ENCODE results near the gene ITGB3. TPM values are rescaled to one million over a fixed set of nuclear protein-coding genes. Genes with fewer than 3 reads are reported as not detected.

ITGB3 gene
- total RNA-seq, 1 donor from 2014 or later: 1.7 TPM

GRCh38 chr17:47295874-47296255 lies 42.2 kb downstream of the ITGB3 start:
- intact Hi-C loops (cut with micrococcal nuclease): no loop called here

- intact Hi-C loops (cut with micrococcal nuclease): no loop called here
Observed at GRCh38 chr17:47297661-47298400, 44.2 kb downstream of the ITGB3 start.

GRCh38 chr17:47298712-47299111 lies 45.1 kb downstream of the ITGB3 start:
- intact Hi-C loops (cut with micrococcal nuclease): no loop called here

- intact Hi-C loops (cut with micrococcal nuclease): no loop called here
Observed at GRCh38 chr17:47299239-47299910, 45.7 kb downstream of the ITGB3 start.

- intact Hi-C loops (cut with micrococcal nuclease): no loop called here
Observed at GRCh38 chr17:47300718-47301117, 47.1 kb downstream of the ITGB3 start.

- intact Hi-C loops (cut with micrococcal nuclease): no loop called here
Observed at GRCh38 chr17:47301161-47301560, 47.5 kb downstream of the ITGB3 start.

GRCh38 chr17:47301831-47302230 lies 48.2 kb downstream of the ITGB3 start:
- intact Hi-C loops (cut with micrococcal nuclease): no loop called here

GRCh38 chr17:47304186-47304585 lies 50.6 kb downstream of the ITGB3 start:
- intact Hi-C loops (cut with micrococcal nuclease): no loop called here

- intact Hi-C loops (cut with micrococcal nuclease): no loop called here
Observed at GRCh38 chr17:47305302-47305923, 51.8 kb downstream of the ITGB3 start.

GRCh38 chr17:47310186-47310733 lies 56.6 kb downstream of the ITGB3 start:
- intact Hi-C loops (cut with micrococcal nuclease): no loop called here

- intact Hi-C loops (cut with micrococcal nuclease): no loop called here
Observed at GRCh38 chr17:47311420-47311819, 57.8 kb downstream of the ITGB3 start.

GRCh38 chr17:47315451-47316266 lies 62.0 kb downstream of the ITGB3 start:
- intact Hi-C loops (cut with micrococcal nuclease): loop anchor here (1.0 kb wide), 1 partner anchor 85 kb away; no protein-coding TSS in a partner anchor

- intact Hi-C loops (cut with micrococcal nuclease): no loop called here
Observed at GRCh38 chr17:47316311-47316710, 62.7 kb downstream of the ITGB3 start.

GRCh38 chr17:47317119-47317518 lies 63.5 kb downstream of the ITGB3 start:
- intact Hi-C loops (cut with micrococcal nuclease): no loop called here

GRCh38 chr17:47318197-47318918 lies 64.7 kb downstream of the ITGB3 start:
- intact Hi-C loops (cut with micrococcal nuclease): no loop called here

GRCh38 chr17:47320879-47321502 lies 67.4 kb downstream of the ITGB3 start:
- intact Hi-C loops (cut with micrococcal nuclease): no loop called here

GRCh38 chr17:47323382-47324223 lies 70.0 kb downstream of the ITGB3 start, which contains the start of gene EFCAB13:
EFCAB13 (plus strand) TSS chr17:47323955; CDS start chr17:47328354, 4,399 bp downstream.
- intact Hi-C loops (cut with micrococcal nuclease): no loop called here

- intact Hi-C loops (cut with micrococcal nuclease): no loop called here
Observed at GRCh38 chr17:47324224-47325020, 70.8 kb downstream of the ITGB3 start.
